ENCODE measurements around the gene IRF6.

Gene IRF6

DNA sequence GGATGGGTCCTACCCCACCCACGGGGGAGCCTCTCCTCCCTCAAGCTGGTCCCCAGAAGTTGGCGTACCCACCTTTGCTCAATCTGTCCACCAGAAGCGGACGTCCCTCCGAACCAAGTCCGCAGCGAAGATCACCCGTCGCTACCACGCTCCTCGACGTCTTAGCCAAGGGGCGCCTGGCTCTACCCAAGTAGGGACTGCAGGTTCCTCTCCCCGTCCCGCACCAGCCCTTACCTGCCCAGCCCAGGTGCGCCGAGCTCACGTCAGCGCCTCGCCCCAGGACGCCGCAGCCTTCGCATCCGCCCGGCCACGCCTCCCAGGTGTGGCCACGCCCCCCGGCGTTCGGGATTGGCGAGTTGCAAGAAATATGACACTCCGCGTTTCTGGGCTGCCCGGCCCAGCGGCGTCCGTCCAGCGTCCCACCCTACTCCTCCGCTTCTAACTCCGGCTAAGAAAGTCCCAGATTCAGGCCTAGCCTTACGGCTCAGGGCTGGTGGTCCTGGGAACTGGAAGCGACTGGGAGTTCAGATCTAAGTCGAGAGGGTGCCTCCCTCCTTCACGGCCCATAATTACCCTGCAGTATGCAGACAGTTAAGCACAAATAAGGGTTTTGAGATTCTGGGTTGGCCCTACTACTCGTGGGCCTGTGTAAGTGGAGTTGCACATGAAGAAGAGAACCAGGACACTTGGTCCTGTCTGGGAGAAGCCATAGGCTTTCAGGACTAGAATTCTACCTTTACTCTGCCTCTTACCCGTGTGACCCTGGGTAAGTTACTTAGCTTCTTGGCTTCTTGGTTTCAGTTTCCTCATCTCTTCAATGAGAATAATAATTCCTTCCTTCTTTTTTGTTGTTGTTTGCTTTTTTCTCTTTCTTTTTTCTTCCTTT is at the start of gene IRF6:
Gene IRF6, minus strand, starts transcription at position 268 of the 886 bp plus-strand sequence. CDS start 4,729 bp downstream, outside the sequence.
- no peak for DNase-seq (ENCODE audit: low read depth)

GRCh38 chr1:209855623-209856022 is 49.7 kb upstream of the IRF6 start:
- no peak for DNase-seq (ENCODE audit: low read depth)

GRCh38 chr1:209855006-209855405 is 49.1 kb upstream of the IRF6 start:
- no peak for DNase-seq (ENCODE audit: low read depth)

GRCh38 chr1:209854196-209854595 is 48.3 kb upstream of the IRF6 start:
- DNase-seq (ENCODE audit: low read depth): no peak

DNA sequence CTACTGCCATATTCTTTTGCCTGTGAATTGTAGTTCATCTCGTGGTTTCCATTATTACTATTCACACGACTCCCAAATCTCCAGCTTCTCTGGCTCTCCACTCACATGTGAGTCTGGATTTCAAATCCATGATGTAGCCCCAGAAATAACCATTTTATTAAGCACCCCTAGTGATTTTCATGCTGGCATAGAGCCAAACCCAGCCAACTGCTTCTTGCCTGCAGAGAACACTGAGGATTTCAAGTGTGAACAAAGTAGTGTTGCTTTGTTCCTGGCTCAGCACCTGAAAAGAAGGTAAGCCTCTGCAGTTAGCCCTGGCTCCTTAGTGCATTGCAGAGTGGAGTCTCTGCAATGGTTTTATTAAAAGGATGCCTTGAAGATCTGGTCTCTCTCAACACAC is 47.7 kb upstream of the IRF6 start:
- no peak for DNase-seq (ENCODE audit: low read depth)

GRCh38 chr1:209850342-209850979 is 44.5 kb upstream of the IRF6 start:
- no peak for DNase-seq (ENCODE audit: low read depth)

DNA sequence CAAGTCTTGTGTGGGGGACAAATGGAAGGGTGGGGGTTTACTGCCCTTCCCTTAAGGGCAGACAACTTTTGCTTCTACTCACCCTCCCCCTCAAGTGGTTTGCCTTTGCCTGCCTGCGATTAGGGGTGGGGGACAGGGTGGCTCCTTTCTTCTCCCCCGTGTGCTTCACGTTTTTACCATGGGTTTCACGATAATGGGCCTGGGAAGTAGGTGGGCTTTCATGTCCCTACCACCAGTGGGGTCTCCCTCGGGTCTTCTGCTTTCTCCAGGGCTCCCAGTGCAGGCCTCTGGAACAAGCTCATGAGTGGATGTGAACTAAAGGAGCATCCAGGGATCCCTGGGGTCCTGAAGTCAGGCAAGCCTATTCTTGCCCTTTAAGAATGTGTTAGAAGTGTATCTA is 43.4 kb upstream of the IRF6 start:
- DNase-seq (ENCODE audit: low read depth): no peak

GRCh38 chr1:209845408-209845725 is 39.4 kb upstream of the IRF6 start:
- DNase-seq (ENCODE audit: low read depth): no peak

- no peak for DNase-seq (ENCODE audit: low read depth)
Observed at GRCh38 chr1:209844695-209845407, 38.9 kb upstream of the IRF6 start.

DNA sequence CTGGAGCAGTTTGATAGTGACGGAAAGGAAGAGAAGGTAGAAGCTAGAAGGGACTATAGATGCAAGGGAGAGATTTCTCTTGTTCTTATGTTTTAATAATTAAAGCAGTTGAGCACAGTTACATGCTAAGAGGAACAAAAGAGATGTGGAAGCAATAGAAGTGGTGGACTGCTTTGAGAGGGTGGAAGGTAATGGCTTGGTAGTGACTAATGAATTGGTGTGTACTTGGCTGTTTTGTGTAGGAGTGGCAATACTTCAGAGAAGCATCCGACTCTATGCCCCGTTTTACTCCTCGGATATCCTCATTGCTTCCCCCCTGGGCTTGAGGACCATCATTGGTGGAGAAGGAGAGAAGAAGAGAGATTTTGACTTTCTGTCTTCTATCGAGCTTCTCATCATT is 34.7 kb upstream of the IRF6 start:
- no peak for DNase-seq (ENCODE audit: low read depth)

- DNase-seq (ENCODE audit: low read depth): no peak
Observed at GRCh38 chr1:209839875-209840546, 34.1 kb upstream of the IRF6 start.

DNA sequence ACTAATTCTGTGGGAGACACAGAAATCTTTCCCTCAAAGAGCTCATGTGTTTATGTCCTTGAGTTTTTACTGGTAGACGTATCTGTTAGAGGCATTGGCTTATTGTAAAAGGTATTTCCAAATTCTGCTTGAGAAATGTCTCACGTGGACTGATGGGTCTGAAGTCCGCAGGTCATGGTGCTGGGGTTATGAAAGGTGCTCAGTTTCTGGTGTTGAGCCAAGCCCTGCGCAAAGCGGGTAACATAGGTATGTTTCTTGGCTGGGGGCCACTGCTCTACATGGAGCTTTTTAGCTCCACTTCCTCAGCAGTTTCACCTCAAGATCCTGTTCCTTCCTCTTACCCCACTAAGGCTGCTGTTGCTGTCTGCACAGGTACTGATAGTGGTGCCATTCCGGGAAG is 32.6 kb upstream of the IRF6 start:
- DNase-seq (ENCODE audit: low read depth): no peak

DNA sequence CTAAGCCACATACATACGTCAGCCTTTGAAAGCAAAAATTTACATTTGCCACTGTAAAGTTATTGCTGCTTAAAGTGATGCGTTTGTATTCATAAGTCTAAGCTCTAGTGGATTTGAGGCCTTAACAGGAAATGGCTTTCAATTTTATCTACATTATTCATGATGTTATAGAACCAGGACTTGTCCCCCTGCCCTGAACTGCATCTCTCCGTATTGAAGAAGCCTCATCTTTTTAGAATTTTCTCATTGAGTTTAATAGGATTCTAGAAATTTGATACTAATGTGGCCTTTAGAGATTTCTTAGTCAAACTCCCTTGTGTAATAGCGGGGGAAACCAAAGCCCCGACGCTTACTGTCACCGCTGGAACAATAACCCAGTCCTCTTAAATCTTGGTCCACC is 31.7 kb upstream of the IRF6 start:
- DNase-seq (ENCODE audit: low read depth): no peak

GRCh38 chr1:209835782-209836298 is 29.9 kb upstream of the IRF6 start:
- no peak for DNase-seq (ENCODE audit: low read depth)

DNA sequence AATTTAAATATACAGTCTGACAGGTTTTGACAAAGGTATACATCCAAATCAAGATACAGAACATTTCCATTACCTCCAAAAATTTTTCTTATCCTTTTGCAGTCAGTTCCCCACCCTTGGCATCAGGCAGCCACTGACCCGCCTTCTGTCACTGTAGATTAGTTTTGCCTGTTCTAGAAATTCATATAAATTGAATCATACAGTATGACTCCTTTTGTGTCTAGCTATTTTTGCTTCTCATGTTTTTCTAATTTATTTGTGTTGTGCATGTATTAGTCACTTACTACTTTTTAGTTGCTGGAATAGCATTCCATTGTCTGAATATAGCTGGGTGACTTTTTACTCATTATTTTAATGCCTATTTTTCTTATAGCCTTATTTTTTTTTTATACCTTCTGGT is 25.7 kb upstream of the IRF6 start:
- no peak for DNase-seq (ENCODE audit: low read depth)

DNA sequence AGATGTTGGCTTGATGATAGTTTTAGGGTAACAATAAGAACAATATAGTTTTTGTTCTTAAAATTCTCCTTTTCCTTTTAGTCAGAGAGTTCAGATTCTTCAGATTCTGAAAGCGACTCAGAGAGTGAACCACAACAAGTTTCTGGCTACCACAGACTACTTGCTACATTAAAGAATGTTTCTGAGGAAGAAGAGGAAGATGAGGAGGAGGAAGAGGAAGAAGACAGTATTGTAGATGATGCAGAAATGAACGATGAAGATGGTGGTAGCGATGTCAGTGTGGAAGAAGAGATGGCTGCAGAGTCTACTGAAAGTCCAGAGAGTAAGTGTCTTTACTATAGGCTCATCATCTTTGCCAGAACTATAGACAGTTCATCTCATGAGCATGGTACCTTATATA is 24.8 kb upstream of the IRF6 start:
- DNase-seq (ENCODE audit: low read depth): no peak

DNA sequence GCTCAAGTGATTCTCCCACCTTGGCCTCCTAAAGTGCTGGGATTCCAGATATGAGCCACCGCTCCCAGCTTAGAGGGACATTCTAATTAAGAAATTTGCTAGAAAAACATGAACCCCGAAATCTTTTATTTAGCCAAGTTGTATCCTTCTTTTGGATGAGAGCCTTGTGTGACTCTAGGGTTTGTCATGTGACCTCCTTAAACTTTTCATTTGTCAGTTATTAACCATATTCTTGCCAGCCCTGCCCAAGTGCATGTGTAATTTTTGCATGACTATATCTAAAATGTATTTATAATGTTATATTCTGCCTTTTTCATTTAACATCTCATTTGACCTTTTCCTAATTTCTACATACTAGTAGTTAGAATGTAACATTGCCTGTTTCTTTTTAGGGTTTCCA is 23.8 kb upstream of the IRF6 start:
- DNase-seq (ENCODE audit: low read depth): no peak

DNA sequence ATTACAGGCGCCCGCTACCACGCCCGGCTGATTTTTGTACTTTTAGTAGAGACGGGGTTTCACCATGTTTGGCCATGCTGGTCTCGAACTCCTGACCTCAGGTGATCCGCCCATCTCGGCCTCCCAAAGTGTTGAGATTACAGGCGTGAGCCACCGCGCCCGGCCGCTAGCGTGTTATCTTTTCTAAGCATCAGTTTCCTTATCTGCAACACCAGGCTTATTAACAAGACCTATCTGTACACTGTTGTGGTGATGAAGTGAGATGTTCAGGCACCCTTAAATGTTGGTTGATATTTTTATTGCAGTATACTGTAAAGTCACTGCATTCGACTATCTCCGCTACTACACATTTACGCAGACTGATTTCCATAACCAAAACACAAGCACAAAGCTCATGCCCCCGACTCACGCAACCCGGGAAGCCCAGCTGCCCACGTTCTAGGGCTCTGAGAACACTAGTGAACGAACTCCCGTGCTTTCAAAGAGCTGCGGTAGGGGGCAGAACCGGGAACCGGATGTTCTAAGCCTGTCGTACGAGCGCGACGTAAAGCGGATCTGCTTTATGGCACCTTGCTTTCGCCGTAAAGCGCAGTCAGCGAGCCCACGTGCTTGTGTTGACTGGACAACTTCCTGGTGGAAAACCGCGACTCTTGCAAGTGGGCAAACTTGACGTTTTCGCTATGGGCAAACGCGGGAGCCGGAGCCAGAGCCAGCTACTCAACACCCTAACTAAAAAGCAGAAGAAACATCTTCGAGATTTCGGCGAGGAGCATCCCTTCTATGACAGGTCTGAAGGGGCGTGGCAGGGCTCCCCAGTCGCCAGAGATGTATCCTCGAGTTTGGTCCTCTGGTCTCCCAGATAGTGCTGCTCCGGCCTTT is 21.7 kb upstream of the IRF6 start, which contains the start of gene UTP25:
Gene UTP25, plus strand, starts transcription at position 589 of the 879 bp plus-strand sequence. Its CDS starts 92 bp downstream, at position 681.
- peak; percentile 88 for DNase-seq (ENCODE audit: low read depth)

GRCh38 chr1:209825591-209826434 is 19.9 kb upstream of the IRF6 start:
- DNase-seq (ENCODE audit: low read depth): no peak
